Mesenchymal stem cell (in vitro differentiated cells and primary cell): ENCODE results near the gene MERTK.
A peak's percentile ranks its signal among the peaks of the same experiment; 100 is the strongest.

Source experiments
- DNase-seq: peaks from one replicate; pipeline ENCODE4 v3.0.0-alpha.2; 2013
- H2AFZ ChIP-seq: one replicate; pipeline ENCODE4 v1.6.1; 2013; ENCODE audit warnings: low read depth, mild to moderate bottlenecking, control low read depth, inconsistent platforms, low read length, moderate library complexity
- H2AK5ac ChIP-seq: 2 replicates; pipeline ENCODE4 v1.6.1; 2013; ENCODE audit warnings: low read length, moderate library complexity, mild to moderate bottlenecking, inconsistent platforms; ENCODE audit not compliant: severe bottlenecking
- H2BK120ac ChIP-seq: one replicate; pipeline ENCODE4 v1.6.1; 2013; ENCODE audit warnings: low read depth, mild to moderate bottlenecking, inconsistent platforms, low read length, moderate library complexity
- H2BK12ac ChIP-seq, 2 experiments: one replicate each; pipeline ENCODE4 v1.6.1; 2013; ENCODE audit warnings: inconsistent platforms in 2 of 2, low read length in 2 of 2, mild to moderate bottlenecking in 2 of 2, moderate library complexity in 2 of 2, control low read depth in 1 of 2
- H2BK15ac ChIP-seq: one replicate; pipeline ENCODE4 v1.6.1; 2013; ENCODE audit warnings: mild to moderate bottlenecking, low read depth, inconsistent platforms; ENCODE audit not compliant: poor library complexity, severe bottlenecking
- H2BK5ac ChIP-seq: 2 replicates; pipeline ENCODE4 v1.6.1; 2013; ENCODE audit warnings: low read depth, mild to moderate bottlenecking, low read length, control low read depth, inconsistent platforms; ENCODE audit not compliant: poor library complexity, severe bottlenecking
- H3K14ac ChIP-seq, 2 experiments: one replicate each; pipeline ENCODE4 v1.6.1; 2013; ENCODE audit warnings: inconsistent platforms in 2 of 2, low read length in 2 of 2, control low read depth in 1 of 2, mild to moderate bottlenecking in 1 of 2, moderate library complexity in 1 of 2
- H3K18ac ChIP-seq, 2 experiments: one replicate each; pipeline ENCODE4 v1.6.1; 2013; ENCODE audit warnings: inconsistent platforms in 2 of 2, low read length in 2 of 2, control low read depth in 1 of 2, low read depth in 1 of 2, mild to moderate bottlenecking in 1 of 2
- H3K23ac ChIP-seq, 2 experiments: one replicate each; pipeline ENCODE4 v1.6.1; 2013; ENCODE audit warnings: inconsistent platforms in 2 of 2, low read length in 2 of 2, mild to moderate bottlenecking in 2 of 2, moderate library complexity in 2 of 2, control low read depth in 1 of 2
- H3K27ac ChIP-seq: 2 replicates; pipeline ENCODE4 v1.5.1; 2013; ENCODE audit warnings: mild to moderate bottlenecking, moderate library complexity, low read length, control low read depth, inconsistent platforms; ENCODE audit not compliant: poor library complexity, severe bottlenecking
- H3K27me3 ChIP-seq, 2 experiments: 2 replicates each; pipeline versions ENCODE4 v1.6.1 to v1.7.0; 2013; ENCODE audit warnings: low read length in 2 of 2, mild to moderate bottlenecking in 2 of 2, moderate library complexity in 2 of 2, control low read depth in 1 of 2, inconsistent platforms in 1 of 2; ENCODE audit not compliant: control insufficient read depth in 1 of 2, insufficient read depth in 1 of 2
- H3K36me3 ChIP-seq, 2 experiments: 2 replicates each; pipeline versions ENCODE4 v1.6.1 to v1.7.0; 2013; ENCODE audit warnings: low read length in 2 of 2, control low read depth in 1 of 2, inconsistent platforms in 1 of 2, low read depth in 1 of 2, mild to moderate bottlenecking in 1 of 2; ENCODE audit not compliant: insufficient read depth in 2 of 2, control insufficient read depth in 1 of 2
- H3K4ac ChIP-seq, 2 experiments: one replicate each; pipeline ENCODE4 v1.6.1; 2013; ENCODE audit warnings: inconsistent platforms in 2 of 2, low read length in 2 of 2, mild to moderate bottlenecking in 2 of 2, moderate library complexity in 2 of 2, control low read depth in 1 of 2, low read depth in 1 of 2
- H3K4me1 ChIP-seq: 2 replicates; pipeline ENCODE4 v1.6.1; 2013; ENCODE audit warnings: low read depth, low read length, control low read depth; ENCODE audit not compliant: control insufficient read depth, insufficient read depth
- H3K4me2 ChIP-seq: 2 replicates; pipeline ENCODE4 v1.6.1; 2013; ENCODE audit warnings: low read length, mild to moderate bottlenecking, inconsistent platforms; ENCODE audit not compliant: poor library complexity, severe bottlenecking
- H3K4me3 ChIP-seq, 2 experiments: 2 replicates each; pipeline versions ENCODE4 v1.5.1 to v1.7.0; 2013; ENCODE audit warnings: low read length in 2 of 2, mild to moderate bottlenecking in 2 of 2, control low read depth in 1 of 2, low read depth in 1 of 2; ENCODE audit not compliant: insufficient read depth in 1 of 2
- H3K79me1 ChIP-seq: replicated peaks from 2 replicates; pipeline ENCODE4 v1.6.1; 2013; ENCODE audit warnings: mild to moderate bottlenecking, control low read depth, low read length, inconsistent platforms; ENCODE audit not compliant: poor library complexity, severe bottlenecking
- H3K9ac ChIP-seq: 2 replicates; pipeline ENCODE4 v1.7.0; 2013; ENCODE audit warnings: mild to moderate bottlenecking, low read length, moderate library complexity
- H3K9me3 ChIP-seq: 2 replicates; pipeline ENCODE4 v1.7.0; 2013; ENCODE audit warnings: mild to moderate bottlenecking, low read length; ENCODE audit not compliant: control insufficient read depth
- H4K8ac ChIP-seq: one replicate; pipeline ENCODE4 v1.6.1; 2013; ENCODE audit warnings: inconsistent platforms, mild to moderate bottlenecking, low read length, moderate library complexity
- H4K91ac ChIP-seq: one replicate; pipeline ENCODE4 v1.6.1; 2013; ENCODE audit warnings: mild to moderate bottlenecking, low read length, inconsistent platforms
- WGBS: methylation state at CpG from one replicate; pipeline ENCODE4 v1.1.7; 2013; ENCODE audit warnings: mixed read lengths; 5-methylcytosine and 5-hydroxymethylcytosine counted together

MERTK gene

GRCh38 chr2:111923276-111923804 lies 24.9 kb downstream of the MERTK start:
- Histone ChIP-seq H4K91ac (no peak overlapping the region), H2BK15ac (no peak overlapping the region), H2AFZ (no peak overlapping the region), H2BK5ac (no peak overlapping the region), H3K4me1 (peaks cover 23% of the 10 kb centered on the region), H4K8ac (no peak overlapping the region), H3K14ac (no peak overlapping the region), H3K4me2 (no peak overlapping the region), H3K9ac (no peak overlapping the region), H2AK5ac (no peak overlapping the region), H3K23ac (no peak overlapping the region), H3K36me3 (peaks cover 0 to 16% of the 10 kb centered on the region in 2 experiments), H3K18ac (no peak overlapping the region), H2BK12ac (no peak overlapping the region), H3K27me3 (peaks cover 0 to 9% of the 10 kb centered on the region in 2 experiments), H3K79me1 (peaks cover 48% of the 10 kb centered on the region), H2BK120ac (no peak overlapping the region), H3K27ac (no peak overlapping the region), H3K4me3 (no peak overlapping the region), H3K9me3 (no peaks in the 10 kb centered on the region), H3K4ac (peak overlapping the region in 1 of 2 experiments; percentile 24)
- WGBS: 69% methylated on average over 4 of the region's 4 CpGs
- no peak for DNase-seq

GRCh38 chr2:111924617-111925107 lies 26.3 kb downstream of the MERTK start:
- Histone ChIP-seq H3K9ac (no peak overlapping the region), H3K36me3 (peaks cover 0 to 19% of the 10 kb centered on the region in 2 experiments), H3K79me1 (peaks cover 41% of the 10 kb centered on the region), H3K9me3 (no peaks in the 10 kb centered on the region), H3K4me3 (no peak overlapping the region), H3K27me3 (peaks cover 0 to 9% of the 10 kb centered on the region in 2 experiments), H3K18ac (no peak overlapping the region), H2BK5ac (no peak overlapping the region), H3K4me2 (no peak overlapping the region), H2BK15ac (no peak overlapping the region), H3K27ac (no peak overlapping the region), H3K4me1 (peaks cover 19% of the 10 kb centered on the region), H2BK120ac (no peak overlapping the region), H3K4ac (no peak overlapping the region), H2BK12ac (no peak overlapping the region), H4K8ac (no peak overlapping the region), H2AK5ac (peak overlapping the region; percentile 17), H4K91ac (no peak overlapping the region), H2AFZ (no peak overlapping the region), H3K14ac (no peak overlapping the region), H3K23ac (no peak overlapping the region)
- WGBS: 53% methylated on average over 1 of the region's 3 CpGs
- no peak for DNase-seq

GRCh38 chr2:111927723-111928122 lies 29.3 kb downstream of the MERTK start:
- H3K4me2 ChIP-seq: no peak overlapping the region
- no peak overlapping the region for H2AFZ ChIP-seq
- H3K9ac ChIP-seq: no peak overlapping the region
- H3K9me3 ChIP-seq: no peaks in the 10 kb centered on the region
- 87% methylated on average over 2 of the region's 2 CpGs for WGBS
- no peak overlapping the region for H4K8ac ChIP-seq
- no peak overlapping the region for H3K4ac ChIP-seq
- no peak overlapping the region for H4K91ac ChIP-seq
- H3K18ac ChIP-seq: no peak overlapping the region
- DNase-seq: no peak
- H3K4me1 ChIP-seq: peaks cover 17% of the 10 kb centered on the region
- peaks cover 37% of the 10 kb centered on the region for H3K79me1 ChIP-seq
- no peak overlapping the region for H2BK12ac ChIP-seq
- H3K27ac ChIP-seq: no peak overlapping the region
- H2AK5ac ChIP-seq: no peak overlapping the region
- no peak overlapping the region for H2BK120ac ChIP-seq
- H3K36me3 ChIP-seq: peaks cover 0 to 17% of the 10 kb centered on the region in 2 experiments
- no peak overlapping the region for H3K14ac ChIP-seq
- H3K4me3 ChIP-seq: no peak overlapping the region
- H2BK15ac ChIP-seq: no peak overlapping the region
- no peak overlapping the region for H2BK5ac ChIP-seq
- H3K23ac ChIP-seq: no peak overlapping the region
- peaks cover 0 to 9% of the 10 kb centered on the region in 2 experiments for H3K27me3 ChIP-seq

GRCh38 chr2:111930409-111930808 lies 32.0 kb downstream of the MERTK start:
- no peak overlapping the region for H2AFZ ChIP-seq
- no peaks in the 10 kb centered on the region for H3K9me3 ChIP-seq
- H3K18ac ChIP-seq: no peak overlapping the region
- H2AK5ac ChIP-seq: no peak overlapping the region
- H3K4ac ChIP-seq: no peak overlapping the region
- H3K4me1 ChIP-seq: peaks cover 13% of the 10 kb centered on the region
- no peak overlapping the region for H4K8ac ChIP-seq
- peaks cover 26% of the 10 kb centered on the region for H3K79me1 ChIP-seq
- H3K23ac ChIP-seq: no peak overlapping the region
- no peak overlapping the region for H2BK15ac ChIP-seq
- H2BK120ac ChIP-seq: no peak overlapping the region
- WGBS: 100% methylated on average over 2 of the region's 6 CpGs
- H3K9ac ChIP-seq: peak overlapping the region; percentile 47
- no peak for DNase-seq
- no peak overlapping the region for H4K91ac ChIP-seq
- no peak overlapping the region for H3K27ac ChIP-seq
- H3K4me3 ChIP-seq: no peak overlapping the region
- H3K36me3 ChIP-seq: peaks cover 0 to 10% of the 10 kb centered on the region in 2 experiments
- H3K14ac ChIP-seq: no peak overlapping the region
- H2BK12ac ChIP-seq: no peak overlapping the region
- no peak overlapping the region for H3K4me2 ChIP-seq
- H2BK5ac ChIP-seq: no peak overlapping the region
- H3K27me3 ChIP-seq: peaks cover 0 to 6% of the 10 kb centered on the region in 2 experiments
